NCI-H2107 (cell line): Measurements from ENCODE around the gene ZNF385C.

Experiments
- DNase-seq: peaks from one replicate; lab custom pipeline; 2025; lab: John Stamatoyannopoulos, UW

The ZNF385C gene

GRCh38 chr17:42124256-42124655 is 26.0 kb upstream of the ZNF385C start:
- no peak for DNase-seq

GRCh38 chr17:42122371-42123303 is 24.4 kb upstream of the ZNF385C start, which contains the start of gene HSPB9:
Gene HSPB9, plus strand, starts transcription at chr17:42122804. Its CDS starts 47 bp downstream, at chr17:42122851.
- no peak for DNase-seq

- peak; percentile 71 for DNase-seq
Measured at GRCh38 chr17:42120770-42121769, 22.8 kb upstream of the ZNF385C start, which contains the start of gene KAT2A. Gene KAT2A, minus strand, starts transcription at chr17:42121367. Its CDS starts 63 bp downstream, at chr17:42121304.

GRCh38 chr17:42120161-42120769 is 22.0 kb upstream of the ZNF385C start:
- DNase-seq: no peak

GRCh38 chr17:42119301-42119700 is 21.0 kb upstream of the ZNF385C start:
- DNase-seq: no peak

GRCh38 chr17:42118545-42118944 is 20.3 kb upstream of the ZNF385C start:
- no peak for DNase-seq

- no peak for DNase-seq
Measured at GRCh38 chr17:42118126-42118510, 19.8 kb upstream of the ZNF385C start.

- DNase-seq: no peak
Measured at GRCh38 chr17:42117397-42118125, 19.3 kb upstream of the ZNF385C start.

- peak; percentile 77 for DNase-seq
Measured at GRCh38 chr17:42116705-42117396, 18.6 kb upstream of the ZNF385C start.

GRCh38 chr17:42114118-42114517 is 15.8 kb upstream of the ZNF385C start:
- no peak for DNase-seq

- no peak for DNase-seq
Measured at GRCh38 chr17:42113293-42114069, 15.2 kb upstream of the ZNF385C start.

- peak; percentile 76 for DNase-seq
Measured at GRCh38 chr17:42112552-42113176, 14.4 kb upstream of the ZNF385C start, which contains the start of gene DHX58. Gene DHX58, minus strand, starts transcription at chr17:42112714. Its CDS starts 822 bp downstream, at chr17:42111892.

- no peak for DNase-seq
Measured at GRCh38 chr17:42111871-42112551, 13.7 kb upstream of the ZNF385C start.

- no peak for DNase-seq
Measured at GRCh38 chr17:42111265-42111636, 13.0 kb upstream of the ZNF385C start.

GRCh38 chr17:42110301-42111264 is 12.3 kb upstream of the ZNF385C start:
- no peak for DNase-seq

- DNase-seq: no peak
Measured at GRCh38 chr17:42109086-42109485, 10.8 kb upstream of the ZNF385C start.
